Activated CD4-positive, alpha-beta T cell treated with anti-CD3 and anti-CD28 coated beads, Interleukin-10, Interleukin-2, amounts not matched to agents 100 ng/mL and 50 ng/mL, durations not matched to agents 16 hours and 8 hours (primary cell): ENCODE results near the gene IQSEC1.
A peak's percentile ranks its signal among the peaks of the same experiment; 100 is the strongest.

Experiments used
- DNase-seq: peaks from one replicate; pipeline ENCODE4 v3.0.0-alpha.2; 2020

IQSEC1 gene

GRCh38 chr3:12995389-12996180, 77.6 kb downstream of the IQSEC1 start:
- DNase-seq: no peak

DNA sequence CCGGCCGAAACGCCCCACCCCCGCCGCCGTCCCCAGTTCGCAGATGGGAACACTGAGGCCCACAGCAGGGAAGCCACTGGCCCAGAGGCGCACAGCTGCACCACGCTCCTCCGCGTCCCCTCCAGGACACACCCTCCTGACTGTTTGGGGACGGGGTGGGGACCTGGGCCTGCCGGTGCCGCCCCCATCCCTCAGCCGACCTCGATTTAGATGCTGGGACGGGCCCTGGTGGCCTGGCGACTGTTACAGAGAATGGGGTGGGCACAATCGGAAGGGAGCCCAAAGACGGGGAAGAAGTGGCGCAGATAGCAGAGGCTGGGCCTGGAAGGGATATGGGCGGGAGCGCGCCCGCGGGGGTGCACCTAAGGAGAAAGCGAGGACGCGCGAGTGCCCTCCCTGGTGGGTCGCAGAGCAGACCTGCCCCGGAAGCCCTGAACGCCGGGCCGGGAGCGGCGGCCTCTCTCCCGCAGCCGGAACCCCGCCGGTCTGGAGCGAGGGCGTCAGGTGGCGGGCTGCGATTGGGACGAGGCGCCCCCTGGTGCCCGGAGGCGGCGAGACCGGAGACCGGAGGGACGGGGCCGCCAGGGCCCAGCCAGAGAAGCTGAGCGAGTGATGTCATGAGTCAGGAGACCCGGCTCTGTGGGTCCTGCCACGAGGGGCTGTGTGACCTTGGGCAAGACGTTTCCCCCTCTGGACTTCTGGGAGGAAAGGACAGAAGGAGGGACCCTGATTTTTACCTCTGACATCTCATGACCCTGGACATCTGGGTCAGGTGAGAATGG, 78.4 kb downstream of the IQSEC1 start:
- peak; percentile 89 for DNase-seq

DNA sequence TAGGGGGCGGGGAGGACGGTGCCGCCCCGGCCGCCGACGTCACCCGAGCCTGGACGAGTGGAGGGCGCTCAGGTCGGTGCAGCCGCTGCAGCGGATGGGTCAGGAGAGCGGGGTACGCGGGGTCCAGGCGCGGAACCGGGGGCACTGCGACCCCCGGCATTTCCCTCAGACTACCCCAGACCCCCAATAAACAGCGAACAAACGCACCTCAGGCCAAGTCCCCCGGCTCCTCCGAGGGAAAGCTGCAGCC, 78.9 kb downstream of the IQSEC1 start:
- DNase-seq: no peak

- DNase-seq: no peak
These were observed 79.5 kb downstream of the IQSEC1 start for GRCh38 chr3:12993517-12994356.

- DNase-seq: no peak
These were observed 80.4 kb downstream of the IQSEC1 start for GRCh38 chr3:12992629-12993516.

GRCh38 chr3:12991861-12992281, 81.4 kb downstream of the IQSEC1 start:
- no peak for DNase-seq

DNA sequence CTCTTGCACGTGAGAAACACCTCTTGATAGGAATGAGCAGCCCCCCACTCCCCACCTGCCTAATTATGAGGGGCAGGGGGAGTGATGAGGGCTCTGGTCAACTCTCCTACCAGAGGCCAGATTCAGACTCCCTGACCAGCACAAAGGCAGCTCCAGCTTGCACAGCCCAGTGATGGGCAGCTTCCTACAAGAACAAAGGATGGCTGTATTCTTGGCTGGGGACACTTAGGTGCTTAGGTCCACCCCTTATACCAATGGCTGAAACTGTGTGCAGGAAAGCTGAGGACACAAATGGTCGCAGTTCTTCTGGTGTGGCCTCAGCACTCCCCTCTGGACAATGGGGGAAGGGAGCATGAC, 81.8 kb downstream of the IQSEC1 start:
- no peak for DNase-seq

GRCh38 chr3:12990781-12991480, 82.3 kb downstream of the IQSEC1 start:
- no peak for DNase-seq

GRCh38 chr3:12990306-12990705, 82.9 kb downstream of the IQSEC1 start:
- DNase-seq: no peak

- DNase-seq: no peak
These were observed 84.3 kb downstream of the IQSEC1 start for GRCh38 chr3:12988728-12989454.

DNA sequence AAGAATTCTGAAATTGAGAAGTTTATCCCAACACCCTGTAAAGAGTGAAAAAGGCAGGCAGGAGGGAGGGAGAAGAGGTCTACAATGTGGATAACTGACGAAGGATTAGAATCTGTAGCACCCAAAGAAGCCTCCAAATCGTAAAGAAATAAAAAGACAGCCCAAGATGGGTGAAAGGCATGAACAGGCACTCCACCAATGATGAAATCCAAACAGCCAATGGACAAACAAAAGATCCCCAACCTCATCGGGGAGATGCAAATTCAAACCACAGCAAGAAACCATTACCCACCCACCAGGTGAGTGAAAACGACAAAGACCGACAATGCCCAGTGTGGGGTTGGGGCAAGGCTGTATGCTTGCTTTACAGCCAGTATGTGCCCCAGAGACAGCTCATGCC, 85.6 kb downstream of the IQSEC1 start:
- no peak for DNase-seq

DNA sequence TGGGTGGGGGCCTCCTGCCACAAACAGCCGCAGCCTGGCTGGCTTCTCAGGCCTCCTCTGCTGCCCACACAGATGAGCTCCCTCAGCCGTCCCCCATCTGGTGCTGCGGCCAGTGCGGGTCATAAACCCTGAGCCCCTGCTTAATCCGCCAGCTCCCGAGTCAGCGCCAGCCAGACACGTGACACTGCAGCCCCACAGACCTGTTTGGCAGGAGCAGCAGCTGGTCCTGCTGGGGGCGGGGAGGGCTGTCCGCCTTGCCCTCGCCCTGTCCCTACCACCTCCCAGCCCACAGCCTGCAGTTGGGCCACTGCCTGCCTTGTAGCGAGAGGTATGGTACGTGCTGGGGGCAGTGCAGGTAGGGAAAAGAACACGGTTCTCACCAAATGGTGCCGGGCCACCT, 86.2 kb downstream of the IQSEC1 start:
- DNase-seq: no peak

DNA sequence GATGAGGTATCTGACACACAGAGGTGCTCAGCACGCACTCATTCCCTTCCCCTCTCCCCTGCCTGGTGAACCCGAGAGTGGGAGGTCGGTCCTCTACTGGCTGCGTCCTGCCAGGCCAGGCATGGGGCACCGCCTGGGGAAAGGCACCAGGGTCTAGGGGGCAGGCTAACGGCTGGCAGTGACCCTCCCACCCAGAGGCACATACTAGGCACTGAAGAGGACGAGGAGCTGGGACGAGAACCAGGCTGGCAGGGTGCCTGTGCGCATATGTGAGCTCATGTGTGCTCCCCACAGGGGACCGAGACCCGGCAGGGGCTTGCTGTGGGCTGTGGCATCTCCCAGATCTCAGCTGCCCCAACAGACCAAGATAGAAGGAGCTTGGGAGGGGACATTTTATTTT, 86.7 kb downstream of the IQSEC1 start:
- DNase-seq: no peak

GRCh38 chr3:12986031-12986430, 87.2 kb downstream of the IQSEC1 start:
- no peak for DNase-seq

GRCh38 chr3:12985148-12985547, 88.1 kb downstream of the IQSEC1 start:
- no peak for DNase-seq

DNA sequence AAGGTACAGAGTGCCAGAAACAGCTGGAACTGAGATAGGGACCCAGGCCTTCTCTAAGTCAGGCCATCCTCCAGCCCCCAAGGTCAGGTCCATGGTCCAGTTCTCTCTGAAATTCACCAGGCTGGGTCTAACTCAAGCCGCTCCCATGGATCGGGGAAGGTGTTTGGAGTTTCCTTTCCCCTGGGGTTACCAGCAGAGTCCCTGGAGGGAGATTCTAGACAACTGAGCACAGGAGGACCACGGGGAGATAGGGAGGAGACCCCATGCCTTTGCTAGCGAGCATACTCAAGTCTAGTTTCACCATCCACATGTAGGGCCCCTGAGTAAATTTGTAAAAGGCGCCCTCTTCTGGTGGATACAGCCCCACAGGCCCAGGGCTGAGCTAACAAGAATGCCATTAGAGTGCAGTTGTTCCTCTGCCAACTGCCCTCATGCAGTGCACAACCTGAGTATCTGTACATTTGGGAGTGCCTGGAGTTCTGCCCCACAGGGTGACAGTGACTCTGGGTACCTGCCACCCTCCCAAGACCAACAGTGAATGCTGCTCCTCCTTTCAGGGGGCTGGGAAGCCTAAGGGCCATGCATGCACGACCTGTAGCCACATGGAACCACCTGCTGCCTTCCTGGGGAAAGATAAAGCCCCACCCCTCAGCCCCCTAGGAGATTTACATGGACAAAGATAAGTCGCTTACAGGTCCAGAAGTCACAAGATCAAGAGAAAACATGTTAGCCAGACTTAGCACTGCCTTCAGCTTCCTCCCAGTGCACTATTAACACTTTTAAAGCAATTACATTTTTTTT, 89.0 kb downstream of the IQSEC1 start:
- peak; percentile 79 for DNase-seq

GRCh38 chr3:12983319-12983718, 89.9 kb downstream of the IQSEC1 start:
- DNase-seq: no peak

GRCh38 chr3:12982619-12983101, 90.6 kb downstream of the IQSEC1 start:
- DNase-seq: peak; percentile 26

GRCh38 chr3:12981306-12982275, 91.6 kb downstream of the IQSEC1 start:
- DNase-seq: peak; percentile 34
